Panc1 (cell line): Measurements from ENCODE around the gene TBXAS1. TPM values are rescaled to one million over a fixed set of nuclear protein-coding genes. Genes with fewer than 3 reads are reported as not detected.

Experiments used
- ATAC-seq: fragments of 200-7000 bp; cut with Tn5 transposase; 2 replicates; pipeline ENCODE4 v1.9.1; 2020; ENCODE audit warnings: mild to moderate bottlenecking, moderate library complexity
- BruUV-seq: library from RNA; stranded (reverse); fragments of 400-500 nt; replicated peaks from 2 replicates; lab custom pipeline; 2021; lab: Mats Ljungman, UMichigan
- CTCF ChIA-PET: fragments of 300-600 bp; sonication (Branson Sonifier 250); formaldehyde crosslinking; loops from one replicate; lab custom pipeline; 2022; ENCODE audit warnings: antibody characterized with exemption; lab: Charles Lee
- POLR2A ChIA-PET: fragments of 300-600 bp; sonication (Branson Sonifier 250); formaldehyde crosslinking; loops from one replicate; lab custom pipeline; 2022; ENCODE audit warnings: antibody characterized with exemption; lab: Charles Lee
- DNase-seq: peaks from one replicate; pipeline ENCODE4 v3.0.0-alpha.2; 2010; ENCODE audit warnings: low read depth, low spot score
- H3K27ac ChIP-seq: 2 replicates; pipeline ENCODE4 v1.5.1; 2011; ENCODE audit warnings: mild to moderate bottlenecking, low read length, inconsistent platforms
- H3K27me3 ChIP-seq: fragments of 200-500 bp; sonication (Bioruptor generic); 2 replicates; pipeline ENCODE4 v1.6.0; 2014; ENCODE audit warnings: low read length, inconsistent platforms; ENCODE audit not compliant: control insufficient read depth, insufficient read depth
- H3K36me3 ChIP-seq: fragments of 200-500 bp; sonication (Bioruptor generic); 2 replicates; pipeline ENCODE4 v1.5.1; 2014; ENCODE audit warnings: inconsistent platforms, mild to moderate bottlenecking, low read length, moderate library complexity; ENCODE audit not compliant: control insufficient read depth, insufficient read depth
- H3K4me1 ChIP-seq: 2 replicates; pipeline ENCODE4 v1.5.1; 2011; ENCODE audit warnings: inconsistent platforms, mild to moderate bottlenecking, low read length, moderate library complexity; ENCODE audit not compliant: control insufficient read depth, insufficient read depth
- H3K4me3 ChIP-seq, 2 experiments: 2 replicates each; pipeline ENCODE4 v1.5.1; 2011 to 2012; ENCODE audit warnings: low read depth in 2 of 2, low read length in 2 of 2, mild to moderate bottlenecking in 2 of 2, inconsistent platforms in 1 of 2, moderate library complexity in 1 of 2
- H3K9me3 ChIP-seq: fragments of 200-500 bp; sonication (Bioruptor generic); 2 replicates; pipeline ENCODE4 v1.5.1; 2014; ENCODE audit warnings: low read depth, mild to moderate bottlenecking, inconsistent platforms, low read length, moderate library complexity; ENCODE audit not compliant: control insufficient read depth, insufficient read depth
- CTCF ChIP-seq: fragments of 450-650 bp; IDR thresholded peaks from 2 replicates; pipeline ENCODE4 v1.5.1; 2017; ENCODE audit warnings: mild to moderate bottlenecking
- POLR2AphosphoS5 ChIP-seq: IDR thresholded peaks from 2 replicates; pipeline ENCODE4 v1.6.1; 2012; ENCODE audit warnings: mild to moderate bottlenecking, low read depth, low read length, moderate library complexity
- REST ChIP-seq, 2 experiments: IDR thresholded peaks; 2 replicates each; pipeline ENCODE4 v1.6.1; 2011 to 2012; ENCODE audit warnings: low read depth in 2 of 2, control low read depth in 1 of 2, low read length in 1 of 2, mild to moderate bottlenecking in 1 of 2, moderate library complexity in 1 of 2; ENCODE audit not compliant: insufficient read depth in 1 of 2
- SIN3A ChIP-seq: IDR thresholded peaks from 2 replicates; pipeline ENCODE4 v1.6.1; 2012; ENCODE audit warnings: low read depth, mild to moderate bottlenecking, low read length, moderate library complexity, borderline replicate concordance; ENCODE audit not compliant: insufficient read depth
- TCF7L2 ChIP-seq: IDR thresholded peaks from 2 replicates; pipeline ENCODE4 v1.6.1; 2011; ENCODE audit warnings: mild to moderate bottlenecking, low read depth, low read length, inconsistent platforms
- in situ Hi-C: cut with HindIII; loops from 2 replicates; pipeline ENCODE4 v1.10.0; 2016; ENCODE audit warnings: low sequenced_read_pairs, low pct_unique_long_range_greater_than_20kb
- intact Hi-C: fragments of 100-400 bp; cut with micrococcal nuclease; formaldehyde crosslinking; loops from one replicate; pipeline ENCODE4 v1.10.0; 2022; ENCODE audit not compliant: unreplicated experiment
- total RNA-seq: library from RNA; stranded (reverse); gene quantifications from one replicate; pipeline ENCODE4 v1.2.1, GENCODE V29; 2021; ENCODE audit not compliant: unreplicated experiment

TBXAS1 gene
- total RNA-seq, 1 experiment from 2014 or later: 4.4 TPM

GRCh38 chr7:140039896-140040295 lies 210.8 kb downstream of the TBXAS1 start:
- CTCF ChIA-PET: no interaction called here
- TF ChIP-seq CTCF (no peak), TCF7L2 (no peak), POLR2AphosphoS5 (no peak), SIN3A (no peak), REST (IDR thresholded peaks at IDR 0.05; ENCODE audit: insufficient read depth in 1 of 2, low read depth in 2 of 2, low read length in 1 of 2) (no peak)

DNA sequence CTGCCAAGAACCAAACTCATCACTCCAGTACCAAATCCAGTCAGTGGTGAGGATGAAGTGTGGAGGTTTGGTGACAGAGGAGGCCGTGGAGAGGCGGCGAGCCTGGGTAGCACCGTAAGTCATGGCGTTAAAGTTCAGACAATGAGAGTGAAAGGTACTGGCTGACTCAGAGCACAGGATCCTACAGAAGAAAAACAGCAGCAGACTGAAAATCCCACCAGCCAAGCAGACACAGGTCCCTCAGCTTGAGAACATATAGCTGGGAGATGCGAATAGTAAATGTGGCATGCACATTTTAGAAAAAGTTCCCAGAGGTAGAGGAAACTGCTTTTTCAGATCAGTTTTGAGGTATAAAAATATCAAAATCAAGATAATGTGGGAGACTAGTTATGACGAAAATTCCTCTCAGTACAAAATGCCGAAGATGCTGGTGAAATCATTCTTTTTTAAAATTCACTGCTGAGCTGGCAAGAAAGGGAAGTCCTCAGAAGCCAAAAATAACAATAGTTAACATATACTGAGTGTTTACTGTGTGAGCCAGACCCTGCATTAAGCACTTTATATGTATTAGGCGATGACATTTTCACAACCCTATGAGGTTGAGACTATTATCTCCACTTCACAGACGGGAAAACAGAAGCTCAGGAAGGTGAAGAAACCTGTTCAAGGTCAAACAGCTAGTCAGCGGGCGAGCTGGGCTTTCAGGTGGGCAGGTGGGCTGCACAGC lies 212.8 kb downstream of the TBXAS1 start:
- TF ChIP-seq CTCF: no peak
- no peak for TF ChIP-seq SIN3A
- no peak for TF ChIP-seq TCF7L2
- no peak for TF ChIP-seq REST (IDR thresholded peaks at IDR 0.05; ENCODE audit: insufficient read depth in 1 of 2, low read depth in 2 of 2, low read length in 1 of 2)
- TF ChIP-seq POLR2AphosphoS5: no peak
- intact Hi-C loops (no loop called here), in situ Hi-C loops (no loop called here)
- ChIA-PET POLR2A (no interaction called here), CTCF (no interaction called here)
- Histone ChIP-seq H3K36me3 (0 out of 2 replicates have a peak, but pooled peaks cover 2% of the 10 kb centered on the region), H3K27me3 (no peaks in the 10 kb centered on the region), H3K4me3 (no peak overlapping the region), H3K9me3 (no peaks in the 10 kb centered on the region), H3K27ac (no peak overlapping the region), H3K4me1 (no peaks in the 10 kb centered on the region)
- no peak for ATAC-seq
- BruUV-seq: no TSS peak
- DNase-seq: no peak

More at GRCh38 chr7:140039896-140040295, 210.8 kb downstream of the TBXAS1 start:
- no TSS peak for BruUV-seq
- Histone ChIP-seq H3K9me3 (no peaks in the 10 kb centered on the region), H3K4me3 (no peak overlapping the region), H3K27me3 (no peaks in the 10 kb centered on the region), H3K27ac (no peak overlapping the region), H3K36me3 (0 out of 2 replicates have a peak, but pooled peaks cover 2% of the 10 kb centered on the region), H3K4me1 (no peaks in the 10 kb centered on the region)
- in situ Hi-C loops: no loop called here
- intact Hi-C loops: no loop called here
- ATAC-seq (no peak), DNase-seq (no peak)
- POLR2A ChIA-PET: no interaction called here
